GM18505 (cell line): Measurements from ENCODE around the gene RIPK3.
"Not testable (repeated sequence)": the region's sequence is repeated elsewhere in the genome, so short reads cannot be mapped to it uniquely, and the experiment has no call there.

Experiments used
- ATAC-seq: cut with Tn5 transposase; IDR thresholded peaks from one replicate; pipeline ENCODE4 v1.9.1; 2021; ENCODE audit not compliant: unreplicated experiment
- POLR2A ChIP-seq: IDR thresholded peaks from 4 replicates; pipeline ENCODE4 v1.6.1; 2011; ENCODE audit warnings: borderline replicate concordance; ENCODE audit not compliant: insufficient read depth, insufficient read length; ENCODE audit errors: extremely low read depth

The RIPK3 gene

DNA sequence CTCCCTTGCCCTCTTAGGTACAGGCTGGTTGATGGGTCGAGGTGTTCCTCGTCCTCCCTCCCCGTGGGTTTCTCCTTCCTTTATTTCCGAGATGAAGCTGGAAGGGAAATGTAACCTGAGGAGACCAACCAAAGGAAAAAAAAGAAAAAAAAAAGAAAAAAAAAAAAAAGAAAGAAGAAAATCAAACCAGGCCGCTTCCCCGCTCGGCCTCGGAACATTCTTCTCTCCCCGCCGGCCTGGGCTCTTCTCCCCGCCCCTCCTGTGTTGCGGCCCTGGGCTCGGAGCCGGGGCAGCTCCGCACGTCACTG, 26.6 kb upstream of the RIPK3 start:
- no peak for TF ChIP-seq POLR2A
- ATAC-seq: peak; percentile 44

DNA sequence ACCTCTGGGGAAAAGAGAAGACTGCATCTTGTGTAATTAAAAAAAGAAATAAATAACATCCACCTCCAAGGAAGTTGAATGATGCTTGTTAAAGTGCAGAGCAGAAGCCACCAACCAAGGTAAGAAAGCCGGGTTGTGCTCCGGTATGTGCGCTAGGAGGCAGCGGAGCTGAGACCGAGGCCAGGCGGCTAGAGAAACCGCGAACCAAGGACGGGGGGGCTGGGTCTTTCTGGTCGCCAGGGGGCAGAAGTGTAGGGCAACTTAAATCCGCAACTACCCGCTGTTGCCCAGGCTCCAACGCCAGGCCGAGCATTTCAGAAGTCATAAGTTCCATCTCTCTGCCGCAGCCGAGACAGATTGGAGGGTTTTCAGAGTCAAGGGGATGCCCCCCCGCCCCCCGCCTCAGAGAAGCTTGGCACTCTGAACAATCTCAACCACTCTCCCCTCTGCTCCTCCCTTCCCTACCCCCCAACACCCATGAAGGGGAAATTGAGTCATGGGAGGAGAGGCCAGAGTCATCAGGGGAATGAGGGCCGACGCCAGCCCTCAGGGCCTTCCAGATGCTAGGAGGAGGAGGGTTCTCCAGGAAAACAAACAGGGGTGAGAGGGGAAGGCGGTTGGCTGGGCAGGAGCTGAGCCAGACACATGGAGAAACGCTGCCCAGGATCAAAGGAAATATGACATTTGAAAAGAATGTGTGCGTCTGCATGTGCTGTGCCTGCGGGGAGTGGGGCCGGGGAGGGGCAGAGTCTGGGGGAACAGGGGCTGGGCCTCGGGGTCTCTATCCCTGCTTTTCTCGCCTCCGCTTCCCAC, 26.0 kb upstream of the RIPK3 start:
- TF ChIP-seq POLR2A: no peak
- no peak for ATAC-seq

DNA sequence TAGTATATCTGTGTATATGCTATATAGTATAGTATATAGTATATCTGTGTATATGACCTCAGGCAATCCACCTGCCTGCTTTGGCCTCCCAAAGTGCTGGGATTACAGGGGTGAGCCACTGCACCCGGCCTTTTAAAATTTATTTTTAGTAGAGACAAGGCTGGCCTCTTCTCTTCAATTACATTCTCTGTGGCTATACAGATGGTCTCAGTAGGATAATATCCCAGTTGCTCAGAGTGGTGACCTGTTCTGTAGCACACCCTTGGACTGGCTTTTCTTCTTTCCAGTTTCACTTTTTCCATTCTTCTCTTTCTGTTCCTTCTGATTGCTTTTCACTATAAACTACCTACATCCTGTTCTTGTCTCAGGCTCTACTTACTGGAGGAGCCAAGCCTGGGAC, 25.1 kb upstream of the RIPK3 start:
- ATAC-seq: no peak
- TF ChIP-seq POLR2A: no peak

DNA sequence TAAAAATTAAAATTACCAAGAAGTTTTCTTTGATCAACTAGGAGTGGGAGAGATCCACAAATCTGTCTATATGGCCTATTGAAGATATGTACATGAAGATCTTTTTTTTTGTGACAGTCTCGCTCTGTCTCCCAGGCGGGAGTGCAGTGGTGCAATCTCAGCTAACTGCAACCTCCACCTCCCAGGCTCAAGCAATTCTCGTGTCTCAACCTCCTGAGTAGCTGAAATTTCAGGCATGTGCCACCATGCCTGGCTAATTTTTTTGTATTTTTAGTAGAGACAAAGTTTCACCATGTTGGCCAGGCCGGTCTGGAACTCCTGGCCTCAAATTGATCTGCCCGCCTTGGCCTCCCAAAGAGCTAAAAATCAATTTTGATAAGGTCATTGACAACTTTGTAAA, 23.6 kb upstream of the RIPK3 start:
- no peak for TF ChIP-seq POLR2A

DNA sequence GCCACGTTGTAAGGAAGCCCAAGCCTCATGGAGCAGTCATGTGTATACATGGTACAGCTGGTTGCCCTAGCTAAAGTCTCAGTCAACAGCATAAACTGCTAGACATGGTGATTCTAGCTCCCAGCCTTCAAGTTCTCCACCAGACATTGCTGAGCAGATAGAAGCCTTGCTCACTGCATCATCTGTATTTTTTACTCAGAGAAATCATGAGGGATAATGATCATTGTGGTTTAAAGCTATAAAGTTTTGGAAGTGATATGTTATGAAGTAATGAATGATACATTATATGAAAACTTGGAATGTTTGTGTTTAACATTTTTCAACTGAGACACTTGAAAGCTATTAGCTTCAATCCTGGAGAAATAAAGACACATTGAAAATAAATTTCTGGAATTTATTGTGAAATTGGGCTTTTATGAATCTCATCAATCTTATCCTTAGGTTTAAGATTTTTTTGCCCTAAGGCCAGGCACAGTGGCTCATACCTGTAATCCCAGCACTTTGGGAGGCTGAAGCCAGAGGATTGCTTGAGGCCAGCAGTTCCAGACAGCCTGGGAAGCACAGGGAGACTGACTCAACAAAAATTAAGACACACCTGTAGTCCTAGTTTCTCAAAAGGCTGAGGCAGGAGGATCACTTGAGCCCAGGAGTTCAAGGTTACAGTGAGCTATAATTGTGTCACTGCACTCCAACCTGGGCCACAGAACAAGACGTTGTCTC, 22.6 kb upstream of the RIPK3 start:
- no peak for ATAC-seq
- TF ChIP-seq POLR2A: no peak

More for the DNA sequence above, 23.6 kb upstream of the RIPK3 start:
- ATAC-seq: no peak

DNA sequence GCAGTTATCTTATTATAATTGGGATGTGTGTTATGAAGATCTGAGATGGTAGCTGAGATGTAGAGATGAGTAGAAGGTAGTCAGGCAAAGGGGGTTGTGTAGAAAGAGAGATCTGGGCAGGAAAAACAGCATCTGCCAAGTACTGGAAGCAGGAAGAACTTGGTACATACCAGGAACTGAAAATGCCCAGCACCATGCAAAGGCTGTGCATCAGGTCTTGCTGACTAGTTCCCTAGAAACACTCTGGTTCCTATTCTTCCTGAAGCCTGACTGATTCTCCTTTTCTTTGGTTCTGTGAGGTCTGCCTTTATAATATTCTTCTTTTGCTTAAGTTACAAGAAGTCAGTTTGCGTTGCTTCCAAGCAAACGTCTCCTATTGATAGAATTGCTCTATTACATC, 21.5 kb upstream of the RIPK3 start:
- no peak for TF ChIP-seq POLR2A
- ATAC-seq: no peak

DNA sequence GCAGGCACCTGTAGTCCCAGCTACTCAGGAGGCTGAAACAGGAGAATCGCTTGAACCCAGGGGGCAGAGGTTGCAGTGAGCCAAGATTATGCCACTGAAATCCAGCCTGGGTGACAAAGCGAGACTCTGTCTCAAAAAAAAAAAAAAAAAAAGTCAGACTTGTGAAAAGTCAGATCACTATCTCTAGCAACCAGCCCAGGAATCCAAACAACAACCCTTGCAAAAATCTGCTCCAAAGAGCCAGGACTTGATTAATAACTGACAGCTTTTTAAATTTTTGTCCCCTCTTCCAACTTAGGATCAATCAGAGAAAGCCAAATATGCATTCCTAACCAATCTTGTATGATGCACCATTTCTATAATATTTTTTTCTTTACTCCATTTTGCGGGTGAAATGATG, 20.5 kb upstream of the RIPK3 start:
- no peak for ATAC-seq
- no peak for TF ChIP-seq POLR2A

DNA sequence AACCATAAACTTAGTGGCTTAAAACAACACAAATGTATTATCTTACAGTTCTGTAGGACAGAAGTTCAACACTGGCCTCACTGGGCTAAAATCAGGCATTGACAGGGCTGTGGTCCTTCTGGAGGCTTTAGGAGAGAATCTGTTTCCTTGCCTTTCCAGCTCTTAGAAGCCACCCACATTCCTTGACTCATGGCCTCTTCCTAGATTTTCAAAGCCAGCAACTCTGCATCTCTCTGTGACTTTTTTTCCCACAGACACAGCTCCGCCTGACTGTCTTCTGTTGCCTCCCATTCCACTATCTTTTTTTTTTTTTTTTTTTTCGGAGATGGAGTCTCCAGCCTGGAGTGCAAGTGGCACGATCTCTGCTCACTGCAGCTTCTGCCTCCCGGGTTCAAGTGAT, 16.4 kb upstream of the RIPK3 start:
- TF ChIP-seq POLR2A: no peak
- ATAC-seq: no peak

DNA sequence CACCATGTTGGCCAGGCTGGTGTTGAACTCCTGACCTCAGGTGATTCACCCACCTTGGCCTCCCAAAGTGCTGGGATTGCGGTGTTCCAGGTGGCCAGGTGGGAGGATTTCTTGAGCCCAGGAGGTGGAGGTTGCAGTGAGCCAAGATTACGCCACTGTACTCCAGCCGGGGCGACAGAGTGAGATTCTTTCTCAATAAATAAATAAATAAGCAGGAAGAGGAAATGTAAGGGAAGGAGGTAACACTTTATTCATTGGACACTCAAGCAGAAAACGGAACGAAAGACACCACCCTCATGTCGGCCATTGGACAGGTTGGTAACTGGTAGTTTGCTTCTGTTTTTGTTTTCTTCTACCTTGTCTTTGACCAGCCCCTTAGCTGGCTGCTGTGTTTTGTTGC, 15.2 kb upstream of the RIPK3 start:
- TF ChIP-seq POLR2A: no peak
- ATAC-seq: no peak

DNA sequence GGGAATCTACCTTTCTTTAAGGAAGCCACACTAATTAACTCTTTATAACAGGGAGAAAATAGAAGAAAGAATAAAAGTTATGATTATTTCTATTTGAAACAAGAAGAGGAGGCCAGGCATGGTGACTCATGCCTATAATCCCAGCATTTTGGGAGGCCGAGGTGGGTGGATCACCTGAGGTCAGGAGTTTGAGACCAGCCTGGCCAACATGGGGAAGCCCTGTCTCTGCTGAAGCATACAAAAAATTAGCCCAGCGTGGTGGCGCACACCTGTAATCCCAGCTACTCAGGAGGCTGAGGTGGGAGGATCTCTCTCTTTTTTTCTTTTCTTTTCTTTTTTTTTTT, 14.7 kb upstream of the RIPK3 start:
- not testable (repeated sequence) for ATAC-seq

DNA sequence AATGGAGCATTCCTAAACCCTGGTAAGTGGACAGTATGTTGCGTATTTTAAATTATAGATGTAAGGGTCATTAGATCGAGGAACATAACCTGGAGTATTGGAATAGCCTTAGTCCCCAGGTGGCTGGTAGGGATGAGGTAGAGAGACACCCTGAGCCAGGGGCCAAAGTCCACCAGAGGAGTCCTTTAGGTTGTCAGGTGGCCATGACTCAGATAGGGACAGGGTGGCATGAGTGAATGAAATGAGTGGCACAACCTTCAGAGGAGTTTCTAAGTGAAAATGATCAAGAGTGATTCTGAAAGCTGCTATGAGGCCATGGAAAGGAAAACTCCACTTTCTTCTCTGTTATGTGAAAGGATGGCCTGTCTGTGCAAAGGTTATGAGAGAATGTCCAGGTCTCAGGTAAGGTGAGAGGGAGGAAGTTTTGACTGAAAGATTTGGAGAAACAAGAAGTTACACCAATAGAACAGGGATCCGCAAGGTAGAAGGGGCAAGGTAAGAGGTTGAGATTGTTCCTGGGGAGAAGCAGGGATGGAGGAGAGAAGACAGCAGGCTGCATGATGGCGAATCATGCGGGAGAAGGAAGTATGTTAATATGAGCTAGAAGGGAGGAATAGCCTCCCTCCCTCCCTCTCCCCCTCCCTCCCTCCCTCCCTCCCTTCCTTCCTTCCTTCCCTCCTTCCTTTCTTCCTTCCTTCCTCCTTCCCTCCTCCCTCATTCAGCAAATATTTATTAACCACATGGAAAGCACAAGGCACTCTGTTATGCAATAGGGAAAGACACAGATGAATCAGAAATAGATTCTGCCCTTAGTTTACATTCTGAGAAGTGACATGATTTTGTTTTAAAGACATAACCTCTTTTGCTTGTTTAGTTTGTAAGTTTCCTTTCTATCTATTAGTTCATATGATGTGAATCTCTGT, 14.0 kb upstream of the RIPK3 start:
- TF ChIP-seq POLR2A: no peak
- ATAC-seq: no peak

DNA sequence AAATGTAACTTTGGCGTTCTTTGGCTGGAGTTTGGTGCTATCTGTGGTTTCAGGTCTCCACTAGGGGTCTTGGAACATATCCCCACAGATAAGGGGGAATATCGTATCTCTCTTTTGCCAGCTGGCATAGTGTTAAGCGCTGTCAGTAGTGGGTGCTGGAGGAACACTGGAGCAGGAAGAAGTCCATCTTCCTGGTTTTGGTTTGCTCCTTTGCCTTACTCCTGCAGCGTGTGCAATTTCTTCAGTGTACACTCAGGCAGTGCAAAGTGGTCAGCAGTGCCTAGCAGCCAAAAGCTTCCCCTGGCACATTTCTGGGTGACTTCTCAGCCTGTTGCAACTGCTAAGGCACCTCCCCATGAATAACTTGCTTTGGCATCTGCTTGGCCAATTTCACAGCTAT, 11.7 kb upstream of the RIPK3 start:
- no peak for ATAC-seq
- TF ChIP-seq POLR2A: no peak

DNA sequence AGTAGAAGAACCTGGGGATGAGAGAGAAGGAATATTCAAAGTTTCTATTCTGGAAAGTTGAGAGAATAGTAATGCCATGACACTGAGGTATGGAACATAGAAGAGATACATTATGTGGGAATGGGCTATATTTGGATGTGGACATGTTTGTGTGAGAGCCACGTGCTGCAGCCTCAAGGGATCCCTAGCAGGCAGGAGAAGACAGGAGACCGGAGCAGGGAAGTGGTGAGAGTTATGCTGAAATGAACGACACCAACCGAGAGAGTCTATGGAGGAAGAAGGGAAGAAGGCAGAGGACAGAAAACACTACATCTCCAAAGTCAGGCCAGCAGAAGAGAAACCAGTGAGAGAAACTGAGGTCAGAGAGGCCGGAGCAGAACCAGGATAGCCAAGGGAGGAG, 10.0 kb upstream of the RIPK3 start:
- no peak for TF ChIP-seq POLR2A
- ATAC-seq: no peak

DNA sequence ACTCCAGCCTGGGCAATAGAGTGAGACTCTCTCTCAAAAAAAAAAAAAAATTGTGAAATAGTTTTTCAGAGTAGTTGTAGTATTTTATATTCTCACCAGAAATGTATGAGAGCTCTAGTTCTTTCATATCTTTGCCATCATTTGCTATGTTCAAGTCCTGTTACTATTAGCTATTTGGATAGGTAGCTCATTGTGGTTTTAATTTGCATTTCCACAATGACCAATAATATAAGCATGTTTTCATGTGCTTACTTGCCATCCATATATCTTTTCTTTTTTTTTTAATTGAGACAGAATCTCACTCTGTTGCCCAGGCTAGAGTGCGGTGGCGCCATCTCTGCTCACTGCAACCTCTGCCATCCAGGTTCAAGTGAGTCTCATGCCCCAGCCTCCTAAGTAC, 8.4 kb upstream of the RIPK3 start:
- no peak for TF ChIP-seq POLR2A
- no peak for ATAC-seq

DNA sequence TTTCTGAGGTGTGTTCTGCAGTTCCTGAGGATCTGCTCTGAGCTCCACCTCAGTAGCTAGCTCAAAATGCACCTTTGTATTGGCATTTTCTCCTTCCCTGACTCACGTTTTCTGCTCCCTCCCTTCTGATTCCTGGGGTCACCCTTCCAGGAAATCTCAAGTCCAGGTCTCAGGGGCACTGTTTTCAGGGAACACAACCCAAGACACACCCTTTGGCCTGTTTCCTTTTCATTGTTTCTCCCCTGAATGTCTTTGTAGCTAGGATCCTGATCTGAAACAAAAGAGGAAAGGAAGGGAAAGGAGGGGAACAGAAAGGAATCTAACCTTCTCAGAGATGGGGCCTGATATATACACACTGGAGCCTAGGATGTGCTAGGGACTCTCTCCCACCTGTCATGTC, 7.3 kb upstream of the RIPK3 start:
- no peak for TF ChIP-seq POLR2A
- no peak for ATAC-seq
